GM18507 (cell line): ENCODE data around the gene AAK1.
"Not testable (repeated sequence)": the region's sequence is repeated elsewhere in the genome, so short reads cannot be mapped to it uniquely, and the experiment has no call there.

Source experiments
- DNase-seq: peaks from one replicate; pipeline ENCODE4 v3.0.0; 2011; ENCODE audit warnings: low read depth; ENCODE audit not compliant: insufficient read length; ENCODE audit errors: extremely low spot score
- FAIRE-seq: peaks from 2 replicates; lab custom pipeline; 2011; peaks lifted over from hg19 to GRCh38; lab: Jason Lieb, UNC

Gene AAK1

GRCh38 chr2:69662547-69662946, 19.0 kb upstream of the AAK1 start:
- FAIRE-seq, DNase-seq: not testable (repeated sequence)

- FAIRE-seq: no peak
These were observed 17.1 kb upstream of the AAK1 start for GRCh38 chr2:69660637-69661036.

GRCh38 chr2:69659941-69660483, 16.5 kb upstream of the AAK1 start:
- no peak for DNase-seq
- FAIRE-seq: no peak

More at GRCh38 chr2:69660637-69661036, 17.1 kb upstream of the AAK1 start:
- no peak for DNase-seq

- DNase-seq (no peak), FAIRE-seq (no peak)
These were observed 15.8 kb upstream of the AAK1 start for GRCh38 chr2:69659349-69659748.

GRCh38 chr2:69652206-69652605, 8.7 kb upstream of the AAK1 start:
- FAIRE-seq (no peak), DNase-seq (no peak)

GRCh38 chr2:69647196-69647595, 3.7 kb upstream of the AAK1 start:
- not testable (repeated sequence) for DNase-seq, FAIRE-seq

GRCh38 chr2:69646714-69647113, 3.2 kb upstream of the AAK1 start:
- DNase-seq: no peak
- peak; percentile 36 for FAIRE-seq

- DNase-seq (no peak), FAIRE-seq (peak; percentile 58)
These were observed 2.4 kb upstream of the AAK1 start for GRCh38 chr2:69645921-69646320.

GRCh38 chr2:69645031-69645431, 1.5 kb upstream of the AAK1 start:
- FAIRE-seq (peak; percentile 61), DNase-seq (no peak)

GRCh38 chr2:69644506-69644979, 1.0 kb upstream of the AAK1 start:
- DNase-seq: no peak
- no peak for FAIRE-seq

GRCh38 chr2:69642709-69643601, 584 bp downstream of the AAK1 start:
- DNase-seq (no peak), FAIRE-seq (no peak)

GRCh38 chr2:69641887-69642708, 1.4 kb downstream of the AAK1 start:
- no peak for FAIRE-seq
- DNase-seq: no peak

- no peak for FAIRE-seq
- DNase-seq: no peak
These were observed 2.1 kb downstream of the AAK1 start for GRCh38 chr2:69641471-69641870.

- no peak for FAIRE-seq
- no peak for DNase-seq
These were observed 4.3 kb downstream of the AAK1 start for GRCh38 chr2:69639266-69639665.

GRCh38 chr2:69638630-69639029, 4.9 kb downstream of the AAK1 start:
- DNase-seq (no peak), FAIRE-seq (no peak)

GRCh38 chr2:69637923-69638322, 5.6 kb downstream of the AAK1 start:
- DNase-seq: no peak
- FAIRE-seq: no peak

- no peak for DNase-seq
- FAIRE-seq: no peak
These were observed 7.1 kb downstream of the AAK1 start for GRCh38 chr2:69636395-69636794.

GRCh38 chr2:69635432-69635831, 8.1 kb downstream of the AAK1 start:
- no peak for DNase-seq

GRCh38 chr2:69634196-69634821, 9.2 kb downstream of the AAK1 start:
- no peak for FAIRE-seq
- no peak for DNase-seq

More at GRCh38 chr2:69635432-69635831, 8.1 kb downstream of the AAK1 start:
- FAIRE-seq: no peak

- FAIRE-seq (no peak), DNase-seq (no peak)
These were observed 12.1 kb downstream of the AAK1 start for GRCh38 chr2:69631402-69631801.
